ENCODE data around the gene PCNX2. TPM values are rescaled to one million over a fixed set of nuclear protein-coding genes. Genes with fewer than 3 reads are reported as not detected.

Gene PCNX2
- total and polyA plus RNA-seq, 10 of the 15 experiments (the other 5 are each of a cell fraction or from before 2014, with no cell fraction given) = 2.1 to 16.4 (median 8.1) TPM

DNA sequence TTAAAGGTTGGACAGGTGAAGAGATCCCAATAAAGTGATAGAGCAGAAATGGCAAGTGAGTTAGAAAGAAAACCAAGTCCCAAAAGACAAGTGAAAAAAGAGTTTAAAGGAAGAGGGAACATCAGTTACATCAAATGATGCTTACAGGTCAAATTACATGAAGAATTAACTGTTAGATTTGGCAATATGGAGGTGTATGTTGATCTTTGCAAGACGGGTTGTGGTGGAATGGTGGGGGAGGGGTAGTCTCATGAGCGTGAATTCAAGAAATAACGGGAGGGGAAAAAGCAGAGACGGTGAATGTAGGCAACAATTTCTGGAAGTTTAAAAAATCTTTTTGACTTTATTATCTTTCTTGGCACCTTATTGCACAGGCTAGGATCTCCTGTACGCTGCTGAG, 268.5 kb downstream of the PCNX2 start:
- no peak for FAIRE-seq
- Histone ChIP-seq H2AFZ (ENCODE audit: control insufficient read depth, low read depth, low read length) (no peak overlapping the region), H3K4me2 (ENCODE audit: control insufficient read depth, insufficient read depth) (no peak overlapping the region), H3K79me2 (ENCODE audit: control insufficient read depth, insufficient read depth, low read length) (no peaks in the 10 kb centered on the region), H3K36me3 (ENCODE audit: control insufficient read depth in 2 of 2, insufficient read depth in 2 of 2, low read length in 1 of 2) (no peaks in the 10 kb centered on the region), H3K9ac (ENCODE audit: control insufficient read depth, insufficient read depth, low read length) (no peak overlapping the region), H3K27ac (ENCODE audit: control insufficient read depth, insufficient read depth) (no peak overlapping the region), H3K4me3 (no peak overlapping the region), H3K9me3 (replicated peaks; ENCODE audit: control insufficient read depth, insufficient read depth, low read length) (no peaks in the 10 kb centered on the region), H3K4me1 (ENCODE audit: control insufficient read depth, insufficient read depth, low read length) (no peaks in the 10 kb centered on the region), H4K20me1 (ENCODE audit: control insufficient read depth, insufficient read depth) (no peaks in the 10 kb centered on the region), H3K27me3 (replicated peaks in 1 of 2; ENCODE audit: control insufficient read depth in 2 of 2, insufficient read depth in 2 of 2, low read length in 1 of 2) (no peaks in the 10 kb centered on the region)
- ChIA-PET CTCF (no interaction called here), RAD21 (ENCODE audit: unreplicated experiment) (no interaction called here), POLR2A (no interaction called here), SMC1A (ENCODE audit: uncharacterized antibody, unreplicated experiment) (no interaction called here)
- intact Hi-C loops (cut with micrococcal nuclease; ENCODE audit: unreplicated experiment) (no loop called here), in situ Hi-C loops (cut with MboI) (loop anchor here (10.0 kb wide), 1 partner anchor 392 kb away; the partner anchor contains the start of gene SIPA1L2)
- no peak for ATAC-seq
- DNase-seq (ENCODE audit: low read depth, low spot score) = no peak
- 59% methylated on average over 5 of the region's 5 CpGs for WGBS (ENCODE audit: insufficient coverage, insufficient replicate concordance, low lambda C conversion rate, missing lambda C conversion rate)
- TF ChIP-seq ZNF384 (IDR thresholded peaks at IDR 0.05; ENCODE audit: borderline replicate concordance, low read depth, low read length) = no peak
- no peak for TF ChIP-seq MTA2 (IDR thresholded peaks at IDR 0.05; ENCODE audit: low read depth)
- no peak for TF ChIP-seq SIN3A (IDR thresholded peaks at IDR 0.05; ENCODE audit: low read depth, low read length)
- no peak for TF ChIP-seq SUZ12 (IDR thresholded peaks at IDR 0.05; ENCODE audit: unreplicated experiment)
- TF ChIP-seq WRNIP1 (IDR thresholded peaks at IDR 0.05; ENCODE audit: borderline replicate concordance, low read depth, low read length) = no peak
- BruUV-seq (replicated peaks) = no TSS peak

- Histone ChIP-seq H3K9ac (ENCODE audit: control insufficient read depth, insufficient read depth, low read length) (no peak overlapping the region), H3K4me2 (ENCODE audit: control insufficient read depth, insufficient read depth) (no peak overlapping the region), H3K9me3 (replicated peaks; ENCODE audit: control insufficient read depth, insufficient read depth, low read length) (no peaks in the 10 kb centered on the region), H3K27me3 (replicated peaks in 1 of 2; ENCODE audit: control insufficient read depth in 2 of 2, insufficient read depth in 2 of 2, low read length in 1 of 2) (no peaks in the 10 kb centered on the region), H3K79me2 (ENCODE audit: control insufficient read depth, insufficient read depth, low read length) (no peaks in the 10 kb centered on the region), H3K27ac (ENCODE audit: control insufficient read depth, insufficient read depth) (no peak overlapping the region), H4K20me1 (ENCODE audit: control insufficient read depth, insufficient read depth) (no peaks in the 10 kb centered on the region), H3K36me3 (ENCODE audit: control insufficient read depth in 2 of 2, insufficient read depth in 2 of 2, low read length in 1 of 2) (no peaks in the 10 kb centered on the region), H3K4me1 (ENCODE audit: control insufficient read depth, insufficient read depth, low read length) (no peaks in the 10 kb centered on the region), H2AFZ (ENCODE audit: control insufficient read depth, low read depth, low read length) (no peak overlapping the region), H3K4me3 (no peak overlapping the region)
- BruUV-seq (replicated peaks) = no TSS peak
- in situ Hi-C loops (cut with MboI) (loop anchor here (10.0 kb wide), 1 partner anchor 391 kb away; the partner anchor contains the start of gene SIPA1L2), intact Hi-C loops (cut with micrococcal nuclease; ENCODE audit: unreplicated experiment) (loop anchor here (2.0 kb wide), 1 partner anchor 391 kb away; no protein-coding TSS in a partner anchor)
- DNase-seq (ENCODE audit: low read depth, low spot score) (no peak), ATAC-seq (no peak), FAIRE-seq (no peak)
- RAD21 ChIA-PET (ENCODE audit: unreplicated experiment) = no interaction called here
- WGBS (ENCODE audit: insufficient coverage, insufficient replicate concordance, low lambda C conversion rate, missing lambda C conversion rate) = 94% methylated on average over 2 of the region's 2 CpGs
- POLR2A ChIA-PET = no interaction called here
- no peak for TF ChIP-seq RFX5 (IDR thresholded peaks at IDR 0.05; ENCODE audit: low read depth, low read length)
- no peak for TF ChIP-seq GATAD2B (conservative IDR thresholded peaks at IDR 0.05; ENCODE audit: low read depth)
- no peak for TF ChIP-seq SUPT20H (IDR thresholded peaks at IDR 0.05; ENCODE audit: borderline replicate concordance, control insufficient read depth, low read depth, low read length)
- no peak for TF ChIP-seq YBX1 (IDR thresholded peaks at IDR 0.05)
- no peak for TF ChIP-seq MLLT1 (IDR thresholded peaks at IDR 0.05)
- no peak for TF ChIP-seq SMARCA5 (IDR thresholded peaks at IDR 0.05)
- TF ChIP-seq TARDBP (IDR thresholded peaks at IDR 0.05; ENCODE audit: borderline replicate concordance) = no peak
- no peak for TF ChIP-seq SPI1 (IDR thresholded peaks at IDR 0.05; ENCODE audit: borderline replicate concordance, insufficient read depth, low read depth, low read length)
- TF ChIP-seq ZNF217 (IDR thresholded peaks at IDR 0.05) = no peak
- TF ChIP-seq CREM (IDR thresholded peaks at IDR 0.05; ENCODE audit: low read depth) = no peak
- TF ChIP-seq PKNOX1 (IDR thresholded peaks at IDR 0.05) = no peak
- SMC1A ChIA-PET (ENCODE audit: uncharacterized antibody, unreplicated experiment) = interaction anchor here (0.8 to 1.4 kb wide), 2 partner anchors 12 to 42 kb away, joined by 3 read pairs; no protein-coding TSS in a partner anchor
- CTCF ChIA-PET = interaction anchor here (0.6 to 2.0 kb wide), 6 partner anchors 10 to 1731 kb away, joined by 3 to 5 read pairs (median 4); no protein-coding TSS in a partner anchor
These were observed 270.0 kb downstream of the PCNX2 start for GRCh38 chr1:233025567-233025966.

Measured in GM12878 (cell line).